K562 (cell line): Measurements from ENCODE around the gene CUX1. TPM values are rescaled to one million over a fixed set of nuclear protein-coding genes. Genes with fewer than 3 reads are reported as not detected.
A peak's percentile ranks its signal among the peaks of the same experiment; 100 is the strongest.

ENCODE experiments used
- SOX6 ChIP-seq: fragments of 450-650 bp; IDR thresholded peaks from 2 replicates; pipeline ENCODE4 v1.6.1; 2014; ENCODE audit warnings: mild to moderate bottlenecking
- ZFP91 ChIP-seq: sonication (generic); formaldehyde crosslinking; IDR thresholded peaks from 2 replicates; pipeline ENCODE4 v1.8.0; 2022; ENCODE audit warnings: mild to moderate bottlenecking, missing genetic modification reagents
- ZKSCAN3 ChIP-seq: fragments of 250-450 bp; sonication (Bioruptor Pico); IDR thresholded peaks from 2 replicates; pipeline ENCODE4 v1.4.0; 2020
- ZNF644 ChIP-seq: fragments of 200-800 bp; sonication (Bioruptor generic); IDR thresholded peaks from 2 replicates; pipeline ENCODE4 v1.6.1; 2016; ENCODE audit warnings: low read depth, missing genetic modification characterization, missing compliant biosample characterization
- polyA plus RNA-seq, 8 experiments: library from polyadenylated mRNA; depleted of rRNA in 4 of 8; stranded (reverse) in 5 of 8; unstranded in 3 of 8; fragments of >200 nt; fragmentation: Nextera tagmentation in 2 of 8; fragmentation: Illumina TruSeq in 1 of 8; extraction: Ambion mirVana in 2 of 8; extraction: Trizol in 1 of 8; gene quantifications; 2 replicates each; pipeline versions ENCODE4 v1.2.1 to v1.2.3, GENCODE V29; 2011 to 2014; ENCODE audit warnings: inconsistent platforms in 1 of 8, missing spikeins in 1 of 8
- total RNA-seq, 7 experiments: library from RNA; depleted of rRNA in 6 of 7; stranded (reverse); fragments of >200 nt in 6 of 7; fragmentation: Illumina TruSeq in 2 of 7; extraction: Trizol in 2 of 7; gene quantifications; 2 replicates each; pipeline versions ENCODE4 v1.2.1 to v1.2.3, GENCODE V29; 2011 to 2021; ENCODE audit warnings: low replicate concordance in 1 of 7
- TF ChIP-seq, protein P1 (sequence below): sonication (generic); formaldehyde crosslinking; IDR thresholded peaks from 2 replicates; pipeline ENCODE4 v1.5.0; 2020; ENCODE audit warnings: missing genetic modification reagents

Gene CUX1
- total and polyA plus RNA-seq, 9 of the 15 experiments (the other 6 are each of a cell fraction or from before 2014, with no cell fraction given) = 3.6 to 55.3 (median 25.2) TPM

- no peak for TF ChIP-seq ZKSCAN3 (CRISPR knock-in tag)
- no peak for TF ChIP-seq ZNF644 (tag)
- TF ChIP-seq SOX6 = peak; percentile 52
- no peak for TF ChIP-seq ZFP91 (CRISPR knock-in tag)
- TF ChIP-seq, protein P1, sequence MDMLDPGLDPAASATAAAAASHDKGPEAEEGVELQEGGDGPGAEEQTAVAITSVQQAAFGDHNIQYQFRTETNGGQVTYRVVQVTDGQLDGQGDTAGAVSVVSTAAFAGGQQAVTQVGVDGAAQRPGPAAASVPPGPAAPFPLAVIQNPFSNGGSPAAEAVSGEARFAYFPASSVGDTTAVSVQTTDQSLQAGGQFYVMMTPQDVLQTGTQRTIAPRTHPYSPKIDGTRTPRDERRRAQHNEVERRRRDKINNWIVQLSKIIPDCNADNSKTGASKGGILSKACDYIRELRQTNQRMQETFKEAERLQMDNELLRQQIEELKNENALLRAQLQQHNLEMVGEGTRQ (CRISPR knock-in tag) = peak; percentile 64
Measured at GRCh38 chr7:101814081-101814990, 3.1 kb upstream of the CUX1 start (continued).
